ENCODE measurements around the gene VGLL4.
"Not testable (repeated sequence)": the region's sequence is repeated elsewhere in the genome, so short reads cannot be mapped to it uniquely, and the experiment has no call there.

Gene VGLL4

GRCh38 chr3:11575677-11576076 is 68.0 kb downstream of the VGLL4 start:
- intact Hi-C loops (cut with DNase I) = no loop called here
- peak in 4 of 42 donors; percentile 6 to 21 (median 8) for DNase-seq

- intact Hi-C loops (cut with DNase I) = no loop called here
- DNase-seq = peak in 3 of 42 donors; percentile 9 to 27 (median 10)
Measured at GRCh38 chr3:11574981-11575669, 68.6 kb downstream of the VGLL4 start.

- intact Hi-C loops (cut with DNase I) = not testable (repeated sequence)
- peak in 2 of 42 donors; percentile 2 to 4 for DNase-seq
Measured at GRCh38 chr3:11572660-11573059, 71.1 kb downstream of the VGLL4 start.

GRCh38 chr3:11570789-11571495 is 72.8 kb downstream of the VGLL4 start:
- peak in 5 of 42 donors; percentile 3 to 20 (median 8) for DNase-seq
- intact Hi-C loops (cut with DNase I) = no loop called here

- peak in 3 of 42 donors; percentile 2 to 8 (median 8) for DNase-seq
- intact Hi-C loops (cut with DNase I) = no loop called here
Measured at GRCh38 chr3:11570251-11570650, 73.5 kb downstream of the VGLL4 start.

GRCh38 chr3:11569156-11569741 is 74.5 kb downstream of the VGLL4 start:
- DNase-seq = peak in 4 of 42 donors; percentile 6 to 19 (median 11)
- intact Hi-C loops (cut with DNase I) = no loop called here

- intact Hi-C loops (cut with DNase I) = no loop called here
- peak; percentile 50 to 95 (median 74) for DNase-seq
Measured at GRCh38 chr3:11568503-11569155, 75.1 kb downstream of the VGLL4 start.

GRCh38 chr3:11567516-11568467 is 75.9 kb downstream of the VGLL4 start:
- DNase-seq = peak in 3 of 42 donors; percentile 7 to 24 (median 11)

GRCh38 chr3:11566916-11567315 is 76.8 kb downstream of the VGLL4 start:
- intact Hi-C loops (cut with DNase I) = no loop called here
- DNase-seq = peak in 5 of 42 donors; percentile 6 to 83 (median 46)

More at GRCh38 chr3:11567516-11568467, 75.9 kb downstream of the VGLL4 start:
- intact Hi-C loops (cut with DNase I) = no loop called here

- peak in 4 of 42 donors; percentile 13 to 78 (median 35) for DNase-seq
- intact Hi-C loops (cut with DNase I) = no loop called here
Measured at GRCh38 chr3:11566478-11566877, 77.2 kb downstream of the VGLL4 start.

- DNase-seq = peak in 4 of 42 donors; percentile 7 to 31 (median 8)
- intact Hi-C loops (cut with DNase I) = no loop called here
Measured at GRCh38 chr3:11565932-11566331, 77.8 kb downstream of the VGLL4 start.

- intact Hi-C loops (cut with DNase I) = no loop called here
- DNase-seq = peak in 4 of 42 donors; percentile 7 to 20 (median 14)
Measured at GRCh38 chr3:11565492-11565891, 78.2 kb downstream of the VGLL4 start.

GRCh38 chr3:11565072-11565471 is 78.6 kb downstream of the VGLL4 start:
- intact Hi-C loops (cut with DNase I) = no loop called here
- DNase-seq = peak in 5 of 42 donors; percentile 9 to 26 (median 15)

GRCh38 chr3:11564577-11565001 is 79.1 kb downstream of the VGLL4 start:
- DNase-seq = peak in 5 of 42 donors; percentile 7 to 25 (median 16)
- intact Hi-C loops (cut with DNase I) = no loop called here

GRCh38 chr3:11563865-11564185 is 79.9 kb downstream of the VGLL4 start:
- peak in 3 of 42 donors; percentile 9 to 27 (median 22) for DNase-seq
- intact Hi-C loops (cut with DNase I) = no loop called here

- DNase-seq = peak in 4 of 42 donors; percentile 5 to 13 (median 10)
- intact Hi-C loops (cut with DNase I) = no loop called here
Measured at GRCh38 chr3:11563159-11563864, 80.4 kb downstream of the VGLL4 start.

GRCh38 chr3:11562277-11562881 is 81.3 kb downstream of the VGLL4 start:
- DNase-seq = peak in 3 of 42 donors; percentile 7 to 24 (median 12)
- intact Hi-C loops (cut with DNase I) = no loop called here
